Measurements from ENCODE around the gene PRKCE.
"Not testable (repeated sequence)": the region's sequence is repeated elsewhere in the genome, so short reads cannot be mapped to it uniquely, and the experiment has no call there.

Gene PRKCE

GRCh38 chr2:45690231-45690630 lies 38.8 kb downstream of the PRKCE start:
- DNase-seq (no peak), ATAC-seq (no peak)
- no peaks in the 10 kb centered on the region for H3K9me3 Mint-ChIP-seq
- H3K27me3 Mint-ChIP-seq, result no peaks in the 10 kb centered on the region
- H3K36me3 Mint-ChIP-seq (ENCODE audit: low read depth), result no peaks in the 10 kb centered on the region
- H3K4me3 Mint-ChIP-seq, result no peak overlapping the region
- no peak overlapping the region for H3K27ac Mint-ChIP-seq
- peaks cover 13% of the 10 kb centered on the region for H3K4me1 Mint-ChIP-seq

- H3K4me3 Mint-ChIP-seq, result no peak overlapping the region
- ATAC-seq, result no peak
These were observed 39.9 kb downstream of the PRKCE start for GRCh38 chr2:45691171-45691999.

DNA sequence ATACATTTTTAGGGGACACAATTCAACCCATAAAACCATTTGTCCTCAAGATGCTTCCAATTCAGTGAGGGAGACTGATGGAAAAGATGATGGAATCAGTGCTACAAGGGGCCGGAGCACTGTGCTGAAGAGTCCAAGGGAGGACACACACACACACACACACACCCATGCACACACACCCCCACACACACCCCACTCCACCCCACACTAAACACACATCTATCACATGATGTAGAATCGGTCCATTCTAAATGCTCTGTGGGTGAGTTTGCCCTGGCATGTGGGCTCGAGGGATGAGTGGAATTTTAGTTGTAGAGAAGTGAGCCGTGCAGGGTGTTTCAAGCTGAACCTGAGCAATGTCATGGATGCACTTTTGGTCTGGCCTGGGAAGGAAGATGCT lies 41.1 kb downstream of the PRKCE start:
- H3K4me3 Mint-ChIP-seq, result no peak overlapping the region
- H3K9me3 Mint-ChIP-seq, result no peaks in the 10 kb centered on the region
- DNase-seq (no peak), ATAC-seq (no peak)
- no peaks in the 10 kb centered on the region for H3K27me3 Mint-ChIP-seq
- no peak overlapping the region for H3K27ac Mint-ChIP-seq
- no peaks in the 10 kb centered on the region for H3K36me3 Mint-ChIP-seq (ENCODE audit: low read depth)
- H3K4me1 Mint-ChIP-seq, result peaks cover 16% of the 10 kb centered on the region

More at GRCh38 chr2:45691171-45691999, 39.9 kb downstream of the PRKCE start:
- Mint-ChIP-seq H3K9me3 (no peaks in the 10 kb centered on the region), H3K36me3 (ENCODE audit: low read depth) (no peaks in the 10 kb centered on the region), H3K27ac (no peak overlapping the region), H3K4me1 (peaks cover 14% of the 10 kb centered on the region), H3K27me3 (no peaks in the 10 kb centered on the region)
- no peak for DNase-seq

DNA sequence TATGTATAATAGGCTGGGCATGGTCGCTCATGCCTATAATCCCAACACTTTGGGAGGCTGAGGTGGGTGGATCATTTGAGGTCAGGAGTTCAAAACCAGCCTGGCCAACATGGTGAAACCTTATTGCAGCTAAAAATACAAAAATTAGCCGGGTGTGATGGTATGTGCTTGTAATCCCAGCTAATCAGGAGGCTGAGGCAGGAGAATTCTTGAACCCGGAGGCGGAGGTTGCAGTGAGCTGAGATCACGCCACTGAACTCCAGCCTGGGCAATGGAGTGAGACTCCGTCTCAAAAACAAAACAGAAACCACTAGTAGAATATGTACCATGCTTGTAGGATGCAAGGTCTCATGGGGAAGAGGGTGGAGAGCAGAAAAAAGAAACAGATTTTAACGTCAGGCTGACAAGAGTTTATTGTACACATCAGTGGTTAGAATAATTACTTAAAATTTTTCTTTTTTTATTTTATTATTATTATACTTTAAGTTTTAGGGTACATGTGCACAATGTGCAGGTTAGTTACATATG lies 44.1 kb downstream of the PRKCE start:
- H3K4me1 Mint-ChIP-seq, result peaks cover 28% of the 10 kb centered on the region
- H3K27ac Mint-ChIP-seq; H3K36me3 Mint-ChIP-seq (ENCODE audit: low read depth); ATAC-seq; H3K27me3 Mint-ChIP-seq; DNase-seq; H3K9me3 Mint-ChIP-seq; H3K4me3 Mint-ChIP-seq: not testable (repeated sequence)

DNA sequence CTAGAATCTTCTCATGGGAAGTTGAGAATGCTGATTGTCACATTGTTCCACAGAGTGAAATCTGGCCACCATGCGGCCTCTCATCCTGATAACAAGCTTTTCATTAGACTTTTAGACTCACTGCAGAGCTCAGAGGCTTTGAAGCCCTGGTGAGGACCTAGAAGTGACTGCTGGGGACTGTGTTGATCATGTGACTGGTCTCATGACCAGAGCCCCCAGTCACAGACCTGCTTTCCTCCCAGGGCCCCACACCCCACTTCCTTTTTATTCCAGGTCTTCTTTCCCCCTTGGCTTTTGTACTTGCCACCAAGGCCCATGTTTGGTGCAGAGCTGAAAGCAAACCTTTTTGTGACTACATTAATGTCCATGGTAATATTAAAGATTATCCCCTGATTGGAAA lies 45.2 kb downstream of the PRKCE start:
- H3K27me3 Mint-ChIP-seq, result no peaks in the 10 kb centered on the region
- peaks cover 2% of the 10 kb centered on the region for H3K36me3 Mint-ChIP-seq (ENCODE audit: low read depth)
- no peak overlapping the region for H3K4me3 Mint-ChIP-seq
- ATAC-seq (no peak), DNase-seq (no peak)
- no peak overlapping the region for H3K27ac Mint-ChIP-seq
- H3K4me1 Mint-ChIP-seq, result peaks cover 30% of the 10 kb centered on the region
- H3K9me3 Mint-ChIP-seq, result no peaks in the 10 kb centered on the region

- no peaks in the 10 kb centered on the region for H3K27me3 Mint-ChIP-seq
- no peak for DNase-seq
- H3K36me3 Mint-ChIP-seq (ENCODE audit: low read depth), result peaks cover 2% of the 10 kb centered on the region
- H3K4me1 Mint-ChIP-seq, result peaks cover 30% of the 10 kb centered on the region
- no peak for ATAC-seq
- H3K27ac Mint-ChIP-seq, result no peak overlapping the region
- H3K4me3 Mint-ChIP-seq, result no peak overlapping the region
- no peaks in the 10 kb centered on the region for H3K9me3 Mint-ChIP-seq
These were observed 45.7 kb downstream of the PRKCE start for GRCh38 chr2:45697190-45697589.

- ATAC-seq (no peak), DNase-seq (no peak)
- Mint-ChIP-seq H3K36me3 (ENCODE audit: low read depth) (peaks cover 2% of the 10 kb centered on the region), H3K4me3 (no peak overlapping the region), H3K9me3 (no peaks in the 10 kb centered on the region), H3K27ac (no peak overlapping the region), H3K27me3 (no peaks in the 10 kb centered on the region), H3K4me1 (peaks cover 30% of the 10 kb centered on the region)
These were observed 47.1 kb downstream of the PRKCE start for GRCh38 chr2:45698554-45698953.

DNA sequence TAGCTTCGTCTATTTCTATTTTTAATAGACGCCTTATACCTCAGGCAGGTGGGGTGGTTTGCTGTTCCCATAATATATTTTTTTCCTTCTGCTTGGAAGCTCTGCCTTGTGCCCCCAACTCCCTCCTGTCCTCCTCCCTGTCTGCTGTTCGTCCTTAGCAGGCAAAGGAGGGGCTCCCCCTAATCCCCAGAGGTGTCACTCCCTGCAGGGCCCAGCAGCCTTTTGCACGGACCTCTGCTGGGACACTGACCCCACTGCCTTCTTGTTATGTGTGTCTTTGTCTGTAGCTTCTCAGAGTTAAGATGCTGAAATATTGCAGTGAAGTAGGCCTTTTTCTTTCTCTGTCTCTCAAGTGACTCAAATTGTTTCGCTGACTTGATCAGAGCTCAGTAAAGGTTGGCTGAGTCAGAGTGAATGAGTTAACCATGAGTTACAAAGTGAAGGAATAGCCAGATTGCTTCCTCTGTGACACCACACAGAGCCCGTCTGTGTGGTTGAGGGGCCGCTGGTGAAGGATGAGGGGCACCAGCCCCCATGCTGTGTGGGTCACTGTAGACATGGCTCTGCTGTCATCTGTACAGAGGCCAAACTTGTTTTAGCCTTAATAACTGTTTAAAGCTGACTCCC lies 47.7 kb downstream of the PRKCE start:
- no peak overlapping the region for H3K4me3 Mint-ChIP-seq
- no peak overlapping the region for H3K27ac Mint-ChIP-seq
- no peaks in the 10 kb centered on the region for H3K27me3 Mint-ChIP-seq
- H3K9me3 Mint-ChIP-seq, result no peaks in the 10 kb centered on the region
- peak; percentile 25 for DNase-seq
- peaks cover 2% of the 10 kb centered on the region for H3K36me3 Mint-ChIP-seq (ENCODE audit: low read depth)
- peak; percentile 96 for ATAC-seq
- peaks cover 30% of the 10 kb centered on the region for H3K4me1 Mint-ChIP-seq

- Mint-ChIP-seq H3K9me3 (no peaks in the 10 kb centered on the region), H3K27ac (no peak overlapping the region), H3K27me3 (no peaks in the 10 kb centered on the region), H3K4me1 (peaks cover 30% of the 10 kb centered on the region), H3K36me3 (ENCODE audit: low read depth) (peaks cover 2% of the 10 kb centered on the region), H3K4me3 (no peak overlapping the region)
- ATAC-seq (no peak), DNase-seq (no peak)
These were observed 49.0 kb downstream of the PRKCE start for GRCh38 chr2:45700407-45701013.

- DNase-seq, result no peak
- H3K27me3 Mint-ChIP-seq, result no peaks in the 10 kb centered on the region
- no peaks in the 10 kb centered on the region for H3K9me3 Mint-ChIP-seq
- peaks cover 5% of the 10 kb centered on the region for H3K4me1 Mint-ChIP-seq
- no peak overlapping the region for H3K4me3 Mint-ChIP-seq
- peaks cover 17% of the 10 kb centered on the region for H3K36me3 Mint-ChIP-seq (ENCODE audit: low read depth)
- H3K27ac Mint-ChIP-seq, result no peak overlapping the region
- ATAC-seq, result no peak
These were observed 53.8 kb downstream of the PRKCE start for GRCh38 chr2:45705233-45705632.

GRCh38 chr2:45706033-45706432 lies 54.6 kb downstream of the PRKCE start:
- Mint-ChIP-seq H3K4me3 (no peak overlapping the region), H3K36me3 (ENCODE audit: low read depth) (peaks cover 17% of the 10 kb centered on the region), H3K27me3 (no peaks in the 10 kb centered on the region), H3K4me1 (no peaks in the 10 kb centered on the region), H3K9me3 (no peaks in the 10 kb centered on the region), H3K27ac (no peak overlapping the region)
- DNase-seq (no peak), ATAC-seq (no peak)

GRCh38 chr2:45707006-45707405 lies 55.5 kb downstream of the PRKCE start:
- Mint-ChIP-seq H3K9me3 (no peaks in the 10 kb centered on the region), H3K27ac (no peak overlapping the region), H3K27me3 (no peaks in the 10 kb centered on the region), H3K36me3 (ENCODE audit: low read depth) (peaks cover 15% of the 10 kb centered on the region), H3K4me3 (no peak overlapping the region), H3K4me1 (no peaks in the 10 kb centered on the region)
- DNase-seq, result no peak
- ATAC-seq, result no peak

- Mint-ChIP-seq H3K9me3 (no peaks in the 10 kb centered on the region), H3K36me3 (ENCODE audit: low read depth) (peaks cover 15% of the 10 kb centered on the region), H3K27me3 (no peaks in the 10 kb centered on the region), H3K4me1 (no peaks in the 10 kb centered on the region), H3K4me3 (no peak overlapping the region), H3K27ac (no peak overlapping the region)
- DNase-seq, result no peak
- no peak for ATAC-seq
These were observed 56.2 kb downstream of the PRKCE start for GRCh38 chr2:45707661-45708060.

DNA sequence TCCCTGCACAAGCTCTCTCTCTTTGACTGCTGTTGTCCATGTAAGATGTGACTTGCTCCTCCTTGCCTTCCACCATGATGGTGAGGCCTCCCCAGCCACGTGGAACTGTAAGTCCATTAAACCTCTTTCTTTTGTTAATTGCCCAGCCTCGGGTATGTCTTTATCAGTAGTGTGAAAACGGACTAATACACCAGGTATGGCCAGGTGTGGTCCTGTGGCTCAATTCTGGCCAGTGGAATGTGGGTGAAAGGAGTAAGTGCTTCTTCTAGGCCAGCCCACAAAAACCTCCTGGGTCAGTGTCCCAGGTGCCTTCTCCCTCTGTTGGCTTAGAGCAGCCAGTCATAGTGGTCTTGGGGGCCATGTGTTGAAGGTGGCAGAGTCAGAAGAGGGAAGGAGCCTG lies 57.0 kb downstream of the PRKCE start:
- no peak for ATAC-seq
- Mint-ChIP-seq H3K36me3 (ENCODE audit: low read depth) (peaks cover 15% of the 10 kb centered on the region), H3K27ac (no peak overlapping the region), H3K4me1 (no peaks in the 10 kb centered on the region), H3K27me3 (no peaks in the 10 kb centered on the region), H3K9me3 (no peaks in the 10 kb centered on the region), H3K4me3 (no peak overlapping the region)
- no peak for DNase-seq

DNA sequence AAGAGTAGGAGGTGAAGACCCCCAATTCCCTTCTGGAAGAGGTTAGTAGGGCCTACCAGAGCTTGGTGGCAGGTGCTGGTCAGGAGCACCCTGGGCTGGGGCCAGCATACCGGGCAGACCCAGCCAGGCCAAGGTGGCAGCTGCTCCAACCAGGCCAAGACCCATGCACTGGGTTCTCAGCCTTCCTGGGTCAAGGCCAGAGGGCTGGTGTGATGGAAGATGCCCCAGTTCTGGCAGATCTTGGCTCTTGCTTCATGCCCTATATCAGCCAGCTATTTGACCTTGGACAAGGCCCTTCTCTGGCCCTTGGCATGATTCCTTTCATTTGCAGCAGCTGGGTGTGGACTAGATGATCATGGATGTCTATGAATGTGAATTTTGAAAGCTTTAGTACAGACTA lies 57.7 kb downstream of the PRKCE start:
- Mint-ChIP-seq H3K4me1 (no peaks in the 10 kb centered on the region), H3K27ac (no peak overlapping the region), H3K9me3 (no peaks in the 10 kb centered on the region), H3K36me3 (ENCODE audit: low read depth) (peaks cover 15% of the 10 kb centered on the region), H3K27me3 (no peaks in the 10 kb centered on the region), H3K4me3 (no peak overlapping the region)
- ATAC-seq (no peak), DNase-seq (no peak)

All from activated naive CD8-positive, alpha-beta T cell treated with anti-CD3 and anti-CD28 coated beads, Interleukin-2, amount 50 U/mL, for 24 hours (primary cell).